ENCODE results near the gene SHISAL2A. TPM values are rescaled to one million over a fixed set of nuclear protein-coding genes. Genes with fewer than 3 reads are reported as not detected.

The SHISAL2A gene
- total and polyA plus RNA-seq, 2 of the 8 experiments (the other 6 are each of a cell fraction or from before 2014, with no cell fraction given): 0.74 to 2.1 TPM

DNA sequence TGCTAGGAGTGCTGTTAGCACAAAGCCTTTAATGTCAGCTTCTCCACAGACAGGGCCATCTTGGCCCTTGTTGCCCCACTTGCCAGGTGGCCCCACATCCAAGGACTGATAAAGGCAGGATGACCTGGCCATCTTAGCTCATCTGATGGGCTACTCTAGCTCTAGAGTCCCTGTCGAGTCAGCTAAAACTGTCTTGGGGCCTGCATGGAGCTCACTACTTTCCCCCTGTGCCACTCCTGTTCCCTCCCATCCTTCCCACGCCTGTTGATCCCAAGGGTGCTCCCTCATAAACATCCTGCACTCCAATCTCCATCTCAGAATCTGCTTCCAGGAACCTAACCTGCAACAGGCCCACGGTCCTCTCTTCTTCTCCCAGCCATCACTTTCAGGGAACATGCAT is 31.4 kb upstream of the SHISAL2A start:
- Histone ChIP-seq H3K18ac (ENCODE audit: extremely low read depth, low read length) (no peak overlapping the region), H3K4me2 (ENCODE audit: insufficient read depth in 1 of 2, low read depth in 2 of 2, low read length in 2 of 2) (peak overlapping the region; percentile 77 to 80), H3K14ac (ENCODE audit: insufficient read length) (no peak overlapping the region), H2BK20ac (ENCODE audit: low read length) (no peak overlapping the region), H3K27ac (ENCODE audit: low read depth, low read length) (no peak overlapping the region), H3K9me3 (ENCODE audit: insufficient read depth in 2 of 2, low read depth in 1 of 2, low read length in 1 of 2) (no peaks in the 10 kb centered on the region), H3K79me2 (ENCODE audit: control insufficient read depth in 1 of 2, insufficient read depth in 2 of 2, low read length in 2 of 2) (no peaks in the 10 kb centered on the region), H4K8ac (ENCODE audit: extremely low read depth, insufficient read depth, low read length) (no peak overlapping the region), H3K36me3 (ENCODE audit: control insufficient read depth in 2 of 4, insufficient read depth in 4 of 4, low read length in 3 of 4) (no peaks in the 10 kb centered on the region), H4K20me1 (replicated peaks in 1 of 2; ENCODE audit: control insufficient read depth in 1 of 2, insufficient read depth in 2 of 2, low read length in 2 of 2) (no peaks in the 10 kb centered on the region), H2BK5ac (ENCODE audit: low read depth, low read length) (no peak overlapping the region), H2BK120ac (replicated peaks; ENCODE audit: low read depth, low read length) (no peak overlapping the region), H3K4me3 (ENCODE audit: extremely low read depth in 1 of 4, insufficient read depth in 2 of 4, low read depth in 3 of 4, low read length in 4 of 4) (peak overlapping the region in 3 of 4 experiments; percentile 33 to 65 (median 60); a peak in 3 of 8 replicates), H2AK5ac (ENCODE audit: low read depth, low read length) (no peak overlapping the region), H3K9ac (replicated peaks in 1 of 4; ENCODE audit: extremely low read depth in 1 of 4, low read depth in 3 of 4, low read length in 3 of 4) (no peak overlapping the region), H4K91ac (replicated peaks; ENCODE audit: insufficient read length, low read length) (no peak overlapping the region), H2BK12ac (ENCODE audit: low read depth, low read length) (no peak overlapping the region), H3K56ac (replicated peaks; ENCODE audit: insufficient read length, low read depth, low read length) (no peak overlapping the region), H4K5ac (ENCODE audit: insufficient read length, low read depth, low read length) (no peak overlapping the region), H3K79me1 (ENCODE audit: low read depth, low read length) (no peaks in the 10 kb centered on the region), H2AFZ (ENCODE audit: low read length) (peak overlapping the region; percentile 86), H2BK15ac (ENCODE audit: low read length) (no peak overlapping the region), H3K27me3 (replicated peaks in 1 of 4; ENCODE audit: control insufficient read depth in 3 of 4, extremely low read depth in 1 of 4, insufficient read depth in 3 of 4, low read length in 3 of 4) (peaks cover 2 to 35% (median 31%) of the 10 kb centered on the region in 4 experiments), H3K4me1 (replicated peaks in 1 of 4; ENCODE audit: control insufficient read depth in 3 of 4, insufficient read depth in 4 of 4, low read length in 3 of 4) (peaks cover 0 to 10% (median 2%) of the 10 kb centered on the region in 4 experiments; a peak in 2 of 7 replicates), H3K4ac (replicated peaks; ENCODE audit: insufficient read length, low read depth, low read length) (no peak overlapping the region), H3K23me2 (ENCODE audit: low read depth, low read length) (peaks cover 8% of the 10 kb centered on the region), H3K23ac (ENCODE audit: insufficient read length) (no peak overlapping the region)
- DNase-seq (ENCODE audit: low read depth in 1 of 2, low spot score in 2 of 2) (no peak), FAIRE-seq (no peak)
- POLR2A ChIA-PET (ENCODE audit: partially characterized antibody): interaction anchor here (0.7 to 3.6 kb wide), 9 partner anchors 9 to 73 kb away, joined by 3 to 9 read pairs (median 3); partner anchors contain the start of genes SHISAL2A and TUT4
- WGBS, 2 experiments (ENCODE audit: extremely low coverage in 1 of 2, insufficient coverage in 1 of 2, insufficient read length in 1 of 2, insufficient replicate concordance in 2 of 2, low coverage in 1 of 2, low lambda C conversion rate in 2 of 2, missing lambda C conversion rate in 1 of 2): 74% methylated on average over 3 of the region's 3 CpGs; no CpG with 5 or more reads in 1 of the 2 experiments
- CTCF ChIA-PET (ENCODE audit: partially characterized antibody): interaction anchor here (0.7 to 1.2 kb wide), 2 partner anchors 34 to 266 kb away, joined by 3 to 4 read pairs; no protein-coding TSS in a partner anchor
- TF ChIP-seq CBX5 (IDR thresholded peaks at IDR 0.05; ENCODE audit: low read depth, low read length) (no peak), CREB1 (IDR thresholded peaks at IDR 0.05) (no peak), POU5F1 (IDR thresholded peaks at IDR 0.05; ENCODE audit: low read depth, low read length) (no peak), PHF8 (conservative IDR thresholded peaks at IDR 0.05; ENCODE audit: low read depth, low read length) (no peak), SP1 (IDR thresholded peaks at IDR 0.05; ENCODE audit: low read depth, low read length) (no peak), GTF2F1 (IDR thresholded peaks at IDR 0.05; ENCODE audit: borderline replicate concordance, low read depth, low read length) (no peak), NRF1 (IDR thresholded peaks at IDR 0.05; ENCODE audit: low read depth, low read length) (no peak)
- TF ChIP-seq, protein P1, sequence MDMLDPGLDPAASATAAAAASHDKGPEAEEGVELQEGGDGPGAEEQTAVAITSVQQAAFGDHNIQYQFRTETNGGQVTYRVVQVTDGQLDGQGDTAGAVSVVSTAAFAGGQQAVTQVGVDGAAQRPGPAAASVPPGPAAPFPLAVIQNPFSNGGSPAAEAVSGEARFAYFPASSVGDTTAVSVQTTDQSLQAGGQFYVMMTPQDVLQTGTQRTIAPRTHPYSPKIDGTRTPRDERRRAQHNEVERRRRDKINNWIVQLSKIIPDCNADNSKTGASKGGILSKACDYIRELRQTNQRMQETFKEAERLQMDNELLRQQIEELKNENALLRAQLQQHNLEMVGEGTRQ (IDR thresholded peaks at IDR 0.05; ENCODE audit: low read length): no peak
- TF ChIP-seq, protein P2, sequence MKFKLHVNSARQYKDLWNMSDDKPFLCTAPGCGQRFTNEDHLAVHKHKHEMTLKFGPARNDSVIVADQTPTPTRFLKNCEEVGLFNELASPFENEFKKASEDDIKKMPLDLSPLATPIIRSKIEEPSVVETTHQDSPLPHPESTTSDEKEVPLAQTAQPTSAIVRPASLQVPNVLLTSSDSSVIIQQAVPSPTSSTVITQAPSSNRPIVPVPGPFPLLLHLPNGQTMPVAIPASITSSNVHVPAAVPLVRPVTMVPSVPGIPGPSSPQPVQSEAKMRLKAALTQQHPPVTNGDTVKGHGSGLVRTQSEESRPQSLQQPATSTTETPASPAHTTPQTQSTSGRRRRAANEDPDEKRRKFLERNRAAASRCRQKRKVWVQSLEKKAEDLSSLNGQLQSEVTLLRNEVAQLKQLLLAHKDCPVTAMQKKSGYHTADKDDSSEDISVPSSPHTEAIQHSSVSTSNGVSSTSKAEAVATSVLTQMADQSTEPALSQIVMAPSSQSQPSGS (IDR thresholded peaks at IDR 0.05; ENCODE audit: low read length): no peak

Data from H1 (cell line).